ENCODE measurements around the gene ATOH8.

- TF ChIP-seq, protein P1, sequence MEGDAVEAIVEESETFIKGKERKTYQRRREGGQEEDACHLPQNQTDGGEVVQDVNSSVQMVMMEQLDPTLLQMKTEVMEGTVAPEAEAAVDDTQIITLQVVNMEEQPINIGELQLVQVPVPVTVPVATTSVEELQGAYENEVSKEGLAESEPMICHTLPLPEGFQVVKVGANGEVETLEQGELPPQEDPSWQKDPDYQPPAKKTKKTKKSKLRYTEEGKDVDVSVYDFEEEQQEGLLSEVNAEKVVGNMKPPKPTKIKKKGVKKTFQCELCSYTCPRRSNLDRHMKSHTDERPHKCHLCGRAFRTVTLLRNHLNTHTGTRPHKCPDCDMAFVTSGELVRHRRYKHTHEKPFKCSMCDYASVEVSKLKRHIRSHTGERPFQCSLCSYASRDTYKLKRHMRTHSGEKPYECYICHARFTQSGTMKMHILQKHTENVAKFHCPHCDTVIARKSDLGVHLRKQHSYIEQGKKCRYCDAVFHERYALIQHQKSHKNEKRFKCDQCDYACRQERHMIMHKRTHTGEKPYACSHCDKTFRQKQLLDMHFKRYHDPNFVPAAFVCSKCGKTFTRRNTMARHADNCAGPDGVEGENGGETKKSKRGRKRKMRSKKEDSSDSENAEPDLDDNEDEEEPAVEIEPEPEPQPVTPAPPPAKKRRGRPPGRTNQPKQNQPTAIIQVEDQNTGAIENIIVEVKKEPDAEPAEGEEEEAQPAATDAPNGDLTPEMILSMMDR (IDR thresholded peaks at IDR 0.05): peak; percentile 72 to 84 (median 81)
- peak in 1 of 3 donors; percentile 12 for TF ChIP-seq POLR2AphosphoS5 (IDR thresholded peaks at IDR 0.05)
Measured at GRCh38 chr2:85707304-85707703, 46.5 kb upstream of the ATOH8 start.
